NCI-H1694 (cell line): ENCODE data around the gene TMEM100.

Experiments used
- DNase-seq: peaks from one replicate; lab custom pipeline; 2025; lab: John Stamatoyannopoulos, UW

The TMEM100 gene

GRCh38 chr17:55722742-55723487 is at the start of gene TMEM100:
Gene TMEM100 (minus strand): TSS chr17:55722864. CDS start chr17:55721070, 1,794 bp downstream.
- no peak for DNase-seq

GRCh38 chr17:55772086-55772485 is 49.4 kb upstream of the TMEM100 start:
- DNase-seq, result no peak

GRCh38 chr17:55770196-55770870 is 47.7 kb upstream of the TMEM100 start:
- DNase-seq, result peak; percentile 81

- DNase-seq, result no peak
Measured at GRCh38 chr17:55769625-55770000, 46.9 kb upstream of the TMEM100 start.

- no peak for DNase-seq
Measured at GRCh38 chr17:55768936-55769624, 46.4 kb upstream of the TMEM100 start.

- DNase-seq, result no peak
Measured at GRCh38 chr17:55765472-55765871, 42.8 kb upstream of the TMEM100 start.

GRCh38 chr17:55764610-55765009 is 41.9 kb upstream of the TMEM100 start:
- DNase-seq, result no peak

- no peak for DNase-seq
Measured at GRCh38 chr17:55763856-55764255, 41.2 kb upstream of the TMEM100 start.

GRCh38 chr17:55762086-55762858 is 39.6 kb upstream of the TMEM100 start:
- no peak for DNase-seq

GRCh38 chr17:55760643-55761355 is 38.1 kb upstream of the TMEM100 start:
- no peak for DNase-seq

- DNase-seq, result no peak
Measured at GRCh38 chr17:55758171-55758570, 35.5 kb upstream of the TMEM100 start.

- DNase-seq, result no peak
Measured at GRCh38 chr17:55757659-55758058, 35.0 kb upstream of the TMEM100 start.

- DNase-seq, result no peak
Measured at GRCh38 chr17:55756689-55757088, 34.0 kb upstream of the TMEM100 start.

- no peak for DNase-seq
Measured at GRCh38 chr17:55751720-55752250, 29.1 kb upstream of the TMEM100 start.

GRCh38 chr17:55750750-55751657 is 28.3 kb upstream of the TMEM100 start, which contains the start of gene PCTP:
Gene PCTP (plus strand): TSS chr17:55751051. CDS start chr17:55751104, 53 bp downstream.
- DNase-seq, result no peak

- DNase-seq, result no peak
Measured at GRCh38 chr17:55749985-55750384, 27.3 kb upstream of the TMEM100 start.

- DNase-seq, result no peak
Measured at GRCh38 chr17:55748841-55749240, 26.2 kb upstream of the TMEM100 start.

GRCh38 chr17:55747209-55747608 is 24.5 kb upstream of the TMEM100 start:
- no peak for DNase-seq

- DNase-seq, result no peak
Measured at GRCh38 chr17:55746466-55746865, 23.8 kb upstream of the TMEM100 start.

GRCh38 chr17:55745258-55745657 is 22.6 kb upstream of the TMEM100 start:
- DNase-seq, result no peak
